Measurements from ENCODE around the gene SST. TPM values are rescaled to one million over a fixed set of nuclear protein-coding genes. Genes with fewer than 3 reads are reported as not detected.

SST gene
- total RNA-seq, 3 donors from 2014 or later (not counting 1 experiment from before 2014, with no cell fraction given), result not detected

GRCh38 chr3:187636528-187636927 is 33.7 kb downstream of the SST start:
- no peak for ATAC-seq
- TF ChIP-seq CTCF (IDR thresholded peaks at IDR 0.05), result no peak
- Histone ChIP-seq H3K27ac (ENCODE audit: low read length) (no peak overlapping the region), H3K4me1 (ENCODE audit: control insufficient read depth, insufficient read depth, low read length) (no peaks in the 10 kb centered on the region), H3K4me3 (ENCODE audit: low read length) (no peak overlapping the region), H3K9me3 (ENCODE audit: control insufficient read depth, insufficient read depth, low read length) (peaks cover 6% of the 10 kb centered on the region), H3K36me3 (ENCODE audit: control insufficient read depth, insufficient read depth, low read length) (no peaks in the 10 kb centered on the region), H3K27me3 (ENCODE audit: control insufficient read depth, insufficient read depth, low read length) (no peaks in the 10 kb centered on the region)
- peaks cover 3 to 5% of the 10 kb centered on the region in 2 donors for H3K9me3 Mint-ChIP-seq
- no peak overlapping the region for H3K4me3 Mint-ChIP-seq
- intact Hi-C loops (cut with micrococcal nuclease), result no loop called here
- no peak for DNase-seq
- no peaks in the 10 kb centered on the region for H3K4me1 Mint-ChIP-seq
- H3K27ac Mint-ChIP-seq, result no peak overlapping the region
- H3K27me3 Mint-ChIP-seq (ENCODE audit: low read depth in 2 of 2), result peaks cover 23 to 44% of the 10 kb centered on the region in 2 donors
- H3K36me3 Mint-ChIP-seq, result peaks cover 7% of the 10 kb centered on the region

GRCh38 chr3:187630404-187630803 is 39.8 kb downstream of the SST start:
- Histone ChIP-seq H3K27me3 (ENCODE audit: control insufficient read depth, insufficient read depth, low read length) (no peaks in the 10 kb centered on the region), H3K27ac (ENCODE audit: low read length) (no peak overlapping the region), H3K4me3 (ENCODE audit: low read length) (no peak overlapping the region), H3K9me3 (ENCODE audit: control insufficient read depth, insufficient read depth, low read length) (peaks cover 6% of the 10 kb centered on the region), H3K36me3 (ENCODE audit: control insufficient read depth, insufficient read depth, low read length) (no peaks in the 10 kb centered on the region), H3K4me1 (ENCODE audit: control insufficient read depth, insufficient read depth, low read length) (no peaks in the 10 kb centered on the region)
- H3K36me3 Mint-ChIP-seq, result peaks cover 7% of the 10 kb centered on the region
- H3K4me1 Mint-ChIP-seq, result no peaks in the 10 kb centered on the region
- H3K4me3 Mint-ChIP-seq, result no peak overlapping the region
- DNase-seq, result no peak
- no peak overlapping the region for H3K27ac Mint-ChIP-seq
- no peak for ATAC-seq
- peaks cover 3 to 5% of the 10 kb centered on the region in 2 donors for H3K9me3 Mint-ChIP-seq
- TF ChIP-seq CTCF (IDR thresholded peaks at IDR 0.05), result no peak
- intact Hi-C loops (cut with micrococcal nuclease), result no loop called here
- 81% methylated on average over 3 of the region's 3 CpGs for WGBS (ENCODE audit: insufficient coverage)
- peaks cover 11 to 20% of the 10 kb centered on the region in 2 donors for H3K27me3 Mint-ChIP-seq (ENCODE audit: low read depth in 2 of 2)

GRCh38 chr3:187629711-187630110 is 40.5 kb downstream of the SST start:
- Mint-ChIP-seq H3K4me3 (no peak overlapping the region), H3K4me1 (no peaks in the 10 kb centered on the region), H3K27ac (no peak overlapping the region), H3K9me3 (no peaks in the 10 kb centered on the region), H3K36me3 (peaks cover under 1% of the 10 kb centered on the region), H3K27me3 (ENCODE audit: low read depth in 2 of 2) (peaks cover 8 to 20% of the 10 kb centered on the region in 2 donors)
- intact Hi-C loops (cut with micrococcal nuclease), result no loop called here
- no peaks in the 10 kb centered on the region for H3K36me3 ChIP-seq (ENCODE audit: control insufficient read depth, insufficient read depth, low read length)
- no peaks in the 10 kb centered on the region for H3K27me3 ChIP-seq (ENCODE audit: control insufficient read depth, insufficient read depth, low read length)
- no CpG with 5 or more reads among the region's 4 CpGs for WGBS (ENCODE audit: insufficient coverage)
- peaks cover 4% of the 10 kb centered on the region for H3K9me3 ChIP-seq (ENCODE audit: control insufficient read depth, insufficient read depth, low read length)
- TF ChIP-seq CTCF (IDR thresholded peaks at IDR 0.05), result no peak
- ATAC-seq (no peak), DNase-seq (no peak)
- no peak overlapping the region for H3K4me3 ChIP-seq (ENCODE audit: low read length)
- H3K4me1 ChIP-seq (ENCODE audit: control insufficient read depth, insufficient read depth, low read length), result no peaks in the 10 kb centered on the region
- H3K27ac ChIP-seq (ENCODE audit: low read length), result no peak overlapping the region

GRCh38 chr3:187628169-187628568 is 42.0 kb downstream of the SST start:
- Histone ChIP-seq H3K4me3 (ENCODE audit: low read length) (no peak overlapping the region), H3K9me3 (ENCODE audit: control insufficient read depth, insufficient read depth, low read length) (no peaks in the 10 kb centered on the region), H3K27me3 (ENCODE audit: control insufficient read depth, insufficient read depth, low read length) (no peaks in the 10 kb centered on the region), H3K36me3 (ENCODE audit: control insufficient read depth, insufficient read depth, low read length) (no peaks in the 10 kb centered on the region), H3K27ac (ENCODE audit: low read length) (no peak overlapping the region), H3K4me1 (ENCODE audit: control insufficient read depth, insufficient read depth, low read length) (no peaks in the 10 kb centered on the region)
- H3K27ac Mint-ChIP-seq, result no peak overlapping the region
- TF ChIP-seq CTCF (IDR thresholded peaks at IDR 0.05), result no peak
- no peak overlapping the region for H3K4me3 Mint-ChIP-seq
- 49% methylated on average over 3 of the region's 3 CpGs for WGBS (ENCODE audit: insufficient coverage)
- DNase-seq (no peak), ATAC-seq (no peak)
- intact Hi-C loops (cut with micrococcal nuclease), result no loop called here
- H3K4me1 Mint-ChIP-seq, result no peaks in the 10 kb centered on the region
- H3K9me3 Mint-ChIP-seq, result no peaks in the 10 kb centered on the region
- no peaks in the 10 kb centered on the region for H3K36me3 Mint-ChIP-seq
- H3K27me3 Mint-ChIP-seq (ENCODE audit: low read depth in 2 of 2), result peaks cover 5 to 35% of the 10 kb centered on the region in 2 donors

Data from natural killer cell (primary cell).